GM23248 (cell line): ENCODE data around the gene FILIP1L.

Source experiments
- EZH2 ChIP-seq: fragments of 200-600 bp; sonication (generic); IDR thresholded peaks from 2 replicates; pipeline ENCODE4 v1.6.1; 2018; ENCODE audit warnings: antibody characterized with exemption, mild to moderate bottlenecking; ENCODE audit not compliant: insufficient read depth, poor library complexity, severe bottlenecking
- EZH2phosphoT487 ChIP-seq: fragments of 200-600 bp; sonication (generic); IDR thresholded peaks from 2 replicates; pipeline ENCODE4 v1.6.1; 2018; ENCODE audit warnings: antibody characterized with exemption, moderate library complexity, mild to moderate bottlenecking, low read depth; ENCODE audit not compliant: insufficient read depth

DNA sequence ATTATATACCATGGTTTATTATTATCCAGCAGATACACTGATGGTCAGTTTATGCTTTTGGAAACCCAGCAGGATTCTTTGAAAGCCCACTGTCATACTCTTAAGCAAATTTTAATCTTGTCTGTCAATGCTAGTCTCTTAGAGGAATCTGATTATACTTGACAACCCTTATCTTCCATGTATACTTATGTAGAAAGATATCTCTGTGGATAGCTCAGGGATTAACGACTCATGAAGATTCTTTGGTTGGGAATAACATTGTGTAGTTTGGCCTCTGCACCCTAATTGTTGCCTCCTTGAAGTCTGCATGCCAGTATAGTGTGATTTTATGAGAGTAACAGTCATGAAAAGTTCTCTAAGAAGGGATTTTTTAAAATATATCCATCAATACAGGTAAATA, 33.0 kb downstream of the FILIP1L start:
- TF ChIP-seq EZH2phosphoT487 (no peak), EZH2 (no peak)
